Tongue (tissue), 2 donors: Measurements from ENCODE around the gene KRT27. TPM values are rescaled to one million over a fixed set of nuclear protein-coding genes. Genes with fewer than 3 reads are reported as not detected.
A peak's percentile ranks its signal among the peaks of the same experiment; 100 is the strongest.
"Not testable (repeated sequence)": the region's sequence is repeated elsewhere in the genome, so short reads cannot be mapped to it uniquely, and the experiment has no call there.

Experiments
- DNase-seq: peaks from one replicate; pipeline ENCODE4 v3.0.0-alpha.2; 2015
- total RNA-seq: library from RNA; depleted of rRNA; stranded (reverse); fragments of >200 nt; gene quantifications from one replicate; pipeline ENCODE4 v1.2.3, GENCODE V29; 2014

The KRT27 gene, protein sequence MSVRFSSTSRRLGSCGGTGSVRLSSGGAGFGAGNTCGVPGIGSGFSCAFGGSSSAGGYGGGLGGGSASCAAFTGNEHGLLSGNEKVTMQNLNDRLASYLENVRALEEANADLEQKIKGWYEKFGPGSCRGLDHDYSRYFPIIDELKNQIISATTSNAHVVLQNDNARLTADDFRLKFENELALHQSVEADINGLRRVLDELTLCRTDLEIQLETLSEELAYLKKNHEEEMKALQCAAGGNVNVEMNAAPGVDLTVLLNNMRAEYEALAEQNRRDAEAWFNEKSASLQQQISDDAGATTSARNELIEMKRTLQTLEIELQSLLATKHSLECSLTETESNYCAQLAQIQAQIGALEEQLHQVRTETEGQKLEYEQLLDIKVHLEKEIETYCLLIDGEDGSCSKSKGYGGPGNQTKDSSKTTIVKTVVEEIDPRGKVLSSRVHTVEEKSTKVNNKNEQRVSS
- not detected for total RNA-seq

DNA sequence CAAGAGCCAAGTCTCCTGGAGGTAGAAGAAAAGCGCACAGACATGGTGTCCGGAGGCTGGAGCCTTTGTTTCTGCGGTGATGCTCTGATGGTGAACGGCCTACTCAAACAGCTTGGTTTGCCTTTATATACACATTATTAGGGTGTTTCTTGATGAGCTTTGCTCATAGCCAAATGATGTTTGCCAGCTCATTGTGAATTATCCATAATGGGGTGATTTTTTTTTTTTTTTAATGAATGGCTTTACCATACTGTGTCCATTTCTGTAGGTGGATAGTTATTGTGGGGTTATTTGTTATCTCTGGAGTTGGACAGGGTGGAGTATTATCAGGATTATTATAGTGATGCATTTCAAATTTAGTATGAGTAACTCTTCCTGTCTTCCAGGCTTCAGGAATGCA, at the start of gene KRT27:
TSS of gene KRT27 (minus strand) at position 101 of the 400 bp plus-strand sequence. CDS start at position 44, 57 bp downstream.
- no peak for DNase-seq

GRCh38 chr17:40830085-40830776, 47.9 kb upstream of the KRT27 start:
- DNase-seq: no peak

- DNase-seq: peak; percentile 13
Measured at GRCh38 chr17:40828454-40829044, 46.2 kb upstream of the KRT27 start.

DNA sequence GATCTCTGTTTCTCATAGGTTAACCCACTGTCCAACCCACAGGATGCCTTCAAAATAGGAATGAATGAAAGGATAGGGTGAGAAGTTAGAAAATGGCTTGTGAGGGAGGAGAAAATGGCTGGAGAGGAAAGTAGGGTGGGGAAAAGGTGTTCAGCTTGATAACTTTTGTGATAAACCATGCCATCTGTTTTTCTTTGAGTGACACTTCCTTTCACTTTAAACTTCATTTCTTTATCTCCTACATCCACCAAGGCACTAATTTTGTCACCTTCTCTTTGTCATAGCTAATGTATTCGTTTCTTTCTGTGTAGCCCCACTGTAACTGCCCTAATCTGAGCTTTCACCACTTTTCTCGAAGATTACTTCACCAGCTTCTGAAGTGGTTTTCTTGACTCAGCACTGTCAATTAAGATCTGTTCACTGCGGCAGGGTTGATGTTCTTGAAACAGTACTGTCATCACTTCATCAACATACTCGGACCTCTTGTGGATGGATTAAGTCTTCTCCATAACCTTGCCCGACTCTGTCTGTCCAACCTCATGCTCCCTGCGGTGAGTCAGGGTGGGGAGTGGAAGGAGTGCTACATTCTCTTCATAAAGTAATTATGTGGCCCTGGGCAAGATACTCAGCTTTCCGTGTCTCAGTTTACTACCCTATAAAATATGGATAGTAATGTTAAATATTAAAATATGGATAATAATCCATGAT, 45.5 kb upstream of the KRT27 start:
- DNase-seq: peak; percentile 12

DNA sequence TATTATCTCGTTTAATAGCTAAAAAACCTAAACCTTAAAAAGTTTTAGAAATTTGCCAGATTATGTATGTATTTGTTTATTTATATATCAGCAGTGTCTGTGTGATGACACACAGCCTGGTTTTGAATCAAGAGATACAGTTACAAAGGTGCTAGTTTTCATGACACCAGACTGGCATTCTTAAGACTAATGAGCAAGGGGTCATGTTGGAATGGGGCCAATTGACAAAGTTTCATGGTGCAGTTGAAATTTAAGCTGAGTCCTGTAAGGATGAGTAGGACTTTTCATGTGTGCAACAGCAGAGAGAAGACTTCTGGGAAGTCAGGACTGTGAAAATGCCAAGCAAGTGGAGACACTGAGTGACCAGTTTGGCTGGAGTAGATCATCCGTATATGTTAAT, 43.2 kb upstream of the KRT27 start:
- no peak for DNase-seq

- DNase-seq: no peak
Measured at GRCh38 chr17:40824015-40824832, 41.9 kb upstream of the KRT27 start.

- no peak for DNase-seq
Measured at GRCh38 chr17:40822132-40822812, 39.9 kb upstream of the KRT27 start, which contains the start of gene KRT10. Gene KRT10, minus strand, starts transcription at chr17:40822614. Its CDS starts 29 bp downstream, at chr17:40822585.

- no peak for DNase-seq
Measured at GRCh38 chr17:40821536-40821935, 39.2 kb upstream of the KRT27 start.

DNA sequence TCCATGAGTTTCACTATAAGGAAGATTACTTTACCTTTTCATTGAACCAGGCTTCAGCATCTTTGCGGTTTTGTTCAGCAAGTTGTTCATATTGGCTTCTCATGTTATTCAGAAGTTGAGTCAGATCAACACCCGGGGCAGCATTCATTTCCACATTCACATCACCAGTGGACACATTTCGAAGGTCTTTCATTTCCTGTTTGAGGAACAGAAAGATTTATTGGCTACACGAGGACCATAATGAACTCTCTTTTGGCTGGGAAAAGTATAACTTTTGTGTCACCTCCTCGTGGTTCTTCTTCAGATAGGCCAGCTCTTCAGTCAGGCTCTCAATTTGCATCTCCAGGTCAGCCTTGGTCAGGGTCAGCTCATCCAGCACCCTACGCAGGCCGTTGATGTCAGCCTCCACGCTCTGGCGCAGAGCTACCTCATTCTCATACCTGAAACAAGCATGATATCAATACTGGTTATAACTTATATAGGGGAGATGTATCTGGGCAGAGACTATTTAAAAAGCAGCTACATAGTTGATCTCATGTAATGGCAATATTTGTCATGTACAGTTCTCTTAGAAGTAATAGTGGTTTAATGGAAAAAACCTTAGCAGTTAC, 38.0 kb upstream of the KRT27 start:
- no peak for DNase-seq

- peak; percentile 18 for DNase-seq
Measured at GRCh38 chr17:40819528-40820125, 37.3 kb upstream of the KRT27 start.

- peak; percentile 93 for DNase-seq
Measured at GRCh38 chr17:40818733-40819527, 36.6 kb upstream of the KRT27 start.

DNA sequence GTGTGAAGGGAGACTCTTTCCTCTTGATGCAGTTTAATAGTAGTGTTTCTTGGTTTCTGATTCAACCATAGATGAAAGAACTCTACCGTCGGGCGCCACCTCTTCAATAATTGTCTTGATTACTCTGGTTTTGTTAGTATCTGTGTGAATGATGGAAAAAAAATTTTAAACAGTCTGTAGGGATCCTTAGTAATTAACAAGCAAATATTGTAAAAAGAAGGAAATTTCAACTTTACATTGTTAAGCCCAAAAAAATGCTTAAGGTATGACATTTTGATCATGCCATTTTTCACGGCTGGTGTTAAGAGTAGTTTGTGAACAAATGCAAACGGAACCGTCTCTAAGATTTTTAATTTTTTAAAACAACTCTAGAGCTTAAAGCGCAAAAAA, 36.0 kb upstream of the KRT27 start:
- no peak for DNase-seq

- no peak for DNase-seq
Measured at GRCh38 chr17:40817103-40817682, 34.8 kb upstream of the KRT27 start.

DNA sequence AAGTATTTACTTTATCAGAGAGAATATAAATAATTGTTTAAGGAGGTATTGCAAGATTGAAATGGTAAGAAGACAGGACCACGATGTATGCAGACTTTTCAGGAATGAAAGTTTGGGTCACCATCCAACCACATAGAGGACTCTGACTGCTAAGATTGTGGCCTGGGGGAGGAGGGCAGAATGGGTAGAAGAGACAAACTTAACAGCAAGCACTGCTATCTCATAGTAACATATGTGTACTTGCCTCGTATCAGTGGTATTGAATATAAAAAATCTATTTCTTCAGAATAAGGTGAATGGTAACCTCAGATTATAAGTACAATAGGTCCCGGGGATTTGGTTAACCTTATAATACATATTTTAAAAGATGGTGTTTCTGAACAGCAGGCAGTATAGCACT, 34.2 kb upstream of the KRT27 start:
- DNase-seq: no peak

DNA sequence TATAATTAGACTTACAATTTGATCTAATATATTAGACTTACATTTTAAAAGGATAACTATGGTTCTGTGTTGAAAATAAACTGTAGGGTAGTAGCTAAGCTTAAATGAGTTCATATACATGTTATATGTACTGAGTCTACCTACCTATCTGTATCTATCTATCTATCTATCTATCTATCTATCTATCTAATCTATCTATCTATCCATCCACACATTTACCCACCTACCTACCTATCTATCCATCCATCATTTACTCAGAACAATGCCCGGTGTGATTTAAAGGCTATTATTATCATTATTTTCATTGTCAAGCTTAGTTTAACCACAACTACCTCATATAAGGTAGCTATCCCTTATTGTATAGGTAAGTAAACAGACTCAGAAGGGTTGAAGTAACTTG, 33.0 kb upstream of the KRT27 start:
- DNase-seq: no peak

- DNase-seq: not testable (repeated sequence)
Measured at GRCh38 chr17:40814657-40815056, 32.3 kb upstream of the KRT27 start.

- DNase-seq: no peak
Measured at GRCh38 chr17:40813804-40814203, 31.5 kb upstream of the KRT27 start.

- DNase-seq: no peak
Measured at GRCh38 chr17:40812639-40813038, 30.3 kb upstream of the KRT27 start.

GRCh38 chr17:40810494-40810893, 28.1 kb upstream of the KRT27 start:
- no peak for DNase-seq
